Prostate gland (tissue), 2 donors: ENCODE data around the gene NKX1-2. TPM values are rescaled to one million over a fixed set of nuclear protein-coding genes. Genes with fewer than 3 reads are reported as not detected.

ENCODE experiments used
- DNase-seq: peaks from one replicate; pipeline ENCODE4 v3.0.0-alpha.2; 2019; ENCODE audit warnings: low spot score
- H3K27ac ChIP-seq, 2 donors: fragments of 200-600 bp; sonication (generic); 2 replicates each; pipeline ENCODE4 v1.5.1; 2017 to 2019
- H3K27me3 ChIP-seq: fragments of 200-600 bp; sonication (generic); replicated peaks from 2 replicates; pipeline ENCODE4 v1.5.1; 2019; ENCODE audit not compliant: insufficient read depth
- H3K36me3 ChIP-seq, 2 donors: fragments of 200-600 bp; sonication (generic); 1 replicate in 1 of 2; 2 replicates in 1 of 2; pipeline versions ENCODE4 v1.5.1 to v1.8.1; 2017 to 2019
- H3K4me1 ChIP-seq: fragments of 200-600 bp; sonication (generic); replicated peaks from 2 replicates; pipeline ENCODE4 v1.5.1; 2019
- H3K4me3 ChIP-seq, 2 donors: fragments of 200-600 bp; sonication (generic); 2 replicates each; pipeline ENCODE4 v1.5.1; 2017 to 2019
- H3K9me3 ChIP-seq: fragments of 200-600 bp; sonication (generic); 2 replicates; pipeline ENCODE4 v1.5.1; 2017
- CTCF ChIP-seq, 4 experiments: fragments of 200-600 bp in 2 of 4; fragments of 450-650 bp in 2 of 4; sonication (generic) in 2 of 4; IDR thresholded peaks; 1 replicate in 3 of 4; 2 replicates in 1 of 4; pipeline ENCODE4 v1.5.1; 2016 to 2019; ENCODE audit warnings: antibody characterized with exemption in 4 of 4, mild to moderate bottlenecking in 2 of 4, moderate library complexity in 2 of 4
- POLR2A ChIP-seq: fragments of 450-650 bp; IDR thresholded peaks from one replicate; pipeline ENCODE4 v1.6.1; 2016; ENCODE audit warnings: antibody characterized with exemption, mild to moderate bottlenecking
- POLR2AphosphoS5 ChIP-seq: sonication (generic); formaldehyde crosslinking; IDR thresholded peaks from one replicate; pipeline ENCODE4 v1.6.1; 2017; ENCODE audit warnings: antibody characterized with exemption
- WGBS: methylation state at CpG from one replicate; pipeline ENCODE4 v1.1.5; 2018; 5-methylcytosine and 5-hydroxymethylcytosine counted together
- intact Hi-C: fragments of 100-400 bp; cut with DNase I; formaldehyde crosslinking; loops from one replicate; pipeline ENCODE4 v1.14.2; 2022
- total RNA-seq, 2 donors: library from RNA; depleted of rRNA; stranded (reverse); fragments of >200 nt; gene quantifications; one replicate each; pipeline ENCODE4 v1.1.0, GENCODE V29; 2016

NKX1-2 gene
- total RNA-seq, 2 donors from 2014 or later = 0.14 to 0.85 TPM

- Histone ChIP-seq H3K4me1 (no peaks in the 10 kb centered on the region), H3K36me3 (no peaks in the 10 kb centered on the region), H3K9me3 (no peaks in the 10 kb centered on the region), H3K27me3 (no peaks in the 10 kb centered on the region), H3K27ac (no peak overlapping the region), H3K4me3 (no peak overlapping the region)
- no peak for DNase-seq
- 63% methylated on average over 10 of the region's 11 CpGs for WGBS
- TF ChIP-seq POLR2A (no peak), CTCF (IDR thresholded peaks at IDR 0.05) (no peak), POLR2AphosphoS5 (no peak)
- intact Hi-C loops = no loop called here
These were observed 28.0 kb upstream of the NKX1-2 start for GRCh38 chr10:124477614-124478363.

DNA sequence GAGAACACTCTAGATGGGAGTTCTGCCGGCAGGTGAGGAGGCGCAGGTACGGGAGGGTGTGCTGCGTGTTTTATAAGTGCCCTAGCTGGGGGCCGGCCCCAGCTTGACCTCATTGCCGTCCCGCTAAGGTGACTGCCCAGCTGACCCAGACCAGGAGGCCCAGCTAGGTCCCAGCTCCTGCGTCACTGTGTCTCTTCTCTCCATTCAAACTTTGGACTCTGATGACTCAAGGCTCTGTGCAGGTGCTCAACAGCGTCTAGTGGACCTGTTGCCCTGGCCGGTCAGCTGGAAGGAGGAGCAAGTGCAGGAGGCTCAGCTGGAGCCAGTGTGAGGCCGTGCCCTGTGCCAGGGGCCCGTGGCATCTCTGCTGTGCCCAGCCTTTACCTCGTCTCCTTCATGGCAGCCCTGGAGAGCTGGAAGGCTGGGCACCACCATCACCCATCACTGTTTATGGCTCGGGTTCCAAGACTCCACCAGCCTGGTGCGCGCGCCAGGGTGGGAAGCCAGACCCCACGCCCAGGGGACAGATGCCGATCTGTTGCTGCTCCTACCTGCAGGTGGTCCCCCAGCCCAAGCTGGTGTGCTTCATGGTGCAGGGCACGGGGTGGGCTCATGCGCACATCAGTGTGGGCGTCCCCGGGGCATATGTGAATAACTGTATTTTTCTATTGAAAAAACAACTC, 26.3 kb upstream of the NKX1-2 start:
- no peaks in the 10 kb centered on the region for H3K36me3 ChIP-seq
- intact Hi-C loops = no loop called here
- 95% methylated on average over 23 of the region's 23 CpGs for WGBS
- no peak overlapping the region for H3K4me3 ChIP-seq
- no peaks in the 10 kb centered on the region for H3K4me1 ChIP-seq
- H3K9me3 ChIP-seq = no peaks in the 10 kb centered on the region
- H3K27me3 ChIP-seq = no peaks in the 10 kb centered on the region
- H3K27ac ChIP-seq = no peak overlapping the region
- TF ChIP-seq POLR2A (no peak), POLR2AphosphoS5 (no peak), CTCF (IDR thresholded peaks at IDR 0.05) (no peak)
- DNase-seq = no peak

GRCh38 chr10:124474514-124475070, 24.8 kb upstream of the NKX1-2 start:
- Histone ChIP-seq H3K27me3 (no peaks in the 10 kb centered on the region), H3K4me1 (no peaks in the 10 kb centered on the region), H3K4me3 (no peak overlapping the region), H3K36me3 (no peaks in the 10 kb centered on the region), H3K27ac (no peak overlapping the region), H3K9me3 (no peaks in the 10 kb centered on the region)
- no peak for DNase-seq
- intact Hi-C loops = no loop called here
- WGBS = 34% methylated on average over 9 of the region's 9 CpGs
- no peak for TF ChIP-seq POLR2AphosphoS5
- TF ChIP-seq POLR2A = no peak
- no peak for TF ChIP-seq CTCF (IDR thresholded peaks at IDR 0.05)

GRCh38 chr10:124473070-124473469, 23.2 kb upstream of the NKX1-2 start:
- 52% methylated on average over 3 of the region's 3 CpGs for WGBS
- TF ChIP-seq CTCF (IDR thresholded peaks at IDR 0.05) (no peak), POLR2AphosphoS5 (no peak), POLR2A (no peak)
- Histone ChIP-seq H3K4me3 (no peak overlapping the region), H3K4me1 (no peaks in the 10 kb centered on the region), H3K27ac (no peak overlapping the region), H3K36me3 (no peaks in the 10 kb centered on the region), H3K9me3 (no peaks in the 10 kb centered on the region), H3K27me3 (no peaks in the 10 kb centered on the region)
- intact Hi-C loops = no loop called here
- DNase-seq = no peak
